Small intestine (tissue), 7 donors: Measurements from ENCODE around the gene ZFC3H1. TPM values are rescaled to one million over a fixed set of nuclear protein-coding genes. Genes with fewer than 3 reads are reported as not detected.
"Not testable (repeated sequence)": the region's sequence is repeated elsewhere in the genome, so short reads cannot be mapped to it uniquely, and the experiment has no call there.

ENCODE experiments used
- DNase-seq, 2 donors: peaks; one replicate each; pipeline versions ENCODE4 v3.0.0 to v3.0.0-alpha.2; 2013
- FAIRE-seq: peaks from 2 replicates; lab custom pipeline; 2012; peaks lifted over from hg19 to GRCh38; lab: Jason Lieb, UNC
- H3K27ac ChIP-seq, 3 donors: one replicate each; pipeline ENCODE4 v1.5.1; 2013; ENCODE audit warnings: low read length in 2 of 3, mild to moderate bottlenecking in 2 of 3, control low read depth in 1 of 3, inconsistent platforms in 1 of 3, low read depth in 1 of 3, moderate library complexity in 1 of 3
- H3K27me3 ChIP-seq, 3 donors: one replicate each; pipeline ENCODE4 v1.6.1; 2013; ENCODE audit warnings: low read length in 3 of 3, inconsistent platforms in 1 of 3; ENCODE audit not compliant: control insufficient read depth in 3 of 3, insufficient read depth in 3 of 3
- H3K36me3 ChIP-seq, 3 donors: one replicate each; pipeline ENCODE4 v1.6.1; 2013; ENCODE audit warnings: low read length in 3 of 3, inconsistent platforms in 1 of 3, low read depth in 1 of 3, mild to moderate bottlenecking in 1 of 3, moderate library complexity in 1 of 3; ENCODE audit not compliant: control insufficient read depth in 3 of 3, insufficient read depth in 2 of 3
- H3K4me1 ChIP-seq, 3 donors: one replicate each; pipeline ENCODE4 v1.6.1; 2013; ENCODE audit warnings: low read length in 2 of 3, inconsistent platforms in 1 of 3, low read depth in 1 of 3, mild to moderate bottlenecking in 1 of 3, moderate library complexity in 1 of 3; ENCODE audit not compliant: control insufficient read depth in 3 of 3, insufficient read depth in 2 of 3
- H3K4me3 ChIP-seq, 3 donors: one replicate each; pipeline ENCODE4 v1.5.1; 2013; ENCODE audit warnings: low read length in 3 of 3, control low read depth in 1 of 3, inconsistent platforms in 1 of 3, low read depth in 1 of 3, mild to moderate bottlenecking in 1 of 3, moderate library complexity in 1 of 3
- H3K9me3 ChIP-seq, 2 donors: one replicate each; pipeline ENCODE4 v1.6.1; 2013; ENCODE audit warnings: low read depth in 1 of 2, low read length in 1 of 2; ENCODE audit not compliant: control insufficient read depth in 2 of 2, insufficient read depth in 1 of 2
- WGBS, 3 donors: extraction: QIAGEN DNeasy Blood & Tissue Kit; methylation state at CpG; one replicate each; pipeline ENCODE4 v1.1.7; 2013; 5-methylcytosine and 5-hydroxymethylcytosine counted together
- polyA plus RNA-seq, 4 donors: library from polyadenylated mRNA; stranded (reverse) in 3 of 4; unstranded in 1 of 4; fragments of 200-250 nt in 3 of 4; fragments of 120-200 nt in 1 of 4; gene quantifications; one replicate each; pipeline versions ENCODE4 v1.2.1 to v1.2.3, GENCODE V29; 2013
- donor health status: healthy with polysubstance abuse.
- donor health status: control.
- donor health status: control.
- donor health status: Bipolar disorder and iron deficiency.
- donor health status: healthy.

The ZFC3H1 gene
- polyA plus RNA-seq, 4 donors: 10.5 to 74.6 (median 11.3) TPM

- WGBS, 3 donors: 19 to 63% (median 36%) methylated on average over 1 of the region's 1 CpG
- Histone ChIP-seq H3K27ac (no peak overlapping the region), H3K9me3 (no peaks in the 10 kb centered on the region), H3K27me3 (no peaks in the 10 kb centered on the region), H3K4me3 (no peak overlapping the region), H3K36me3 (peaks cover 0 to 9% (median 6%) of the 10 kb centered on the region in 3 donors), H3K4me1 (peaks cover 3 to 18% (median 7%) of the 10 kb centered on the region in 3 donors)
- FAIRE-seq: no peak
- DNase-seq: peak; percentile 24 to 83
Observed at GRCh38 chr12:71695782-71696181, 32.1 kb upstream of the ZFC3H1 start.

GRCh38 chr12:71694099-71694820 is 30.6 kb upstream of the ZFC3H1 start:
- FAIRE-seq: peak; percentile 65
- Histone ChIP-seq H3K27ac (peak overlapping the region; percentile 39 to 96 (median 91)), H3K4me1 (peaks cover 3 to 18% (median 7%) of the 10 kb centered on the region in 3 donors), H3K27me3 (no peaks in the 10 kb centered on the region), H3K9me3 (no peaks in the 10 kb centered on the region), H3K4me3 (no peak overlapping the region), H3K36me3 (peaks cover 0 to 3% (median 3%) of the 10 kb centered on the region in 3 donors)
- WGBS, 3 donors: 65 to 91% (median 67%) methylated on average over 1 of the region's 1 CpG
- DNase-seq: peak; percentile 68 to 94

GRCh38 chr12:71693651-71694050 is 30.0 kb upstream of the ZFC3H1 start:
- H3K27ac ChIP-seq: peak overlapping the region; percentile 39 to 96 (median 91)
- not testable (repeated sequence) for H3K36me3 ChIP-seq, H3K27me3 ChIP-seq, FAIRE-seq, DNase-seq, H3K4me3 ChIP-seq, H3K9me3 ChIP-seq
- WGBS, 3 donors: 37 to 62% (median 51%) methylated on average over 5 of the region's 5 CpGs
- H3K4me1 ChIP-seq: peaks cover 3 to 18% (median 7%) of the 10 kb centered on the region in 3 donors

GRCh38 chr12:71693126-71693525 is 29.5 kb upstream of the ZFC3H1 start:
- peaks cover 0 to 3% (median 0%) of the 10 kb centered on the region in 3 donors for H3K36me3 ChIP-seq
- DNase-seq (no peak), FAIRE-seq (no peak)
- peak overlapping the region in 2 of 3 donors; percentile 36 to 68 for H3K27ac ChIP-seq
- no peaks in the 10 kb centered on the region for H3K27me3 ChIP-seq
- no peaks in the 10 kb centered on the region for H3K9me3 ChIP-seq
- H3K4me1 ChIP-seq: peaks cover 5 to 18% (median 7%) of the 10 kb centered on the region in 3 donors
- no peak overlapping the region for H3K4me3 ChIP-seq
- 72 to 85% (median 81%) methylated on average over 7 of the region's 7 CpGs for WGBS, 3 donors

- Histone ChIP-seq H3K4me3 (no peak overlapping the region), H3K27me3 (no peaks in the 10 kb centered on the region), H3K36me3 (no peaks in the 10 kb centered on the region), H3K4me1 (peaks cover 5 to 22% (median 7%) of the 10 kb centered on the region in 3 donors), H3K27ac (peak overlapping the region in 1 of 3 donors; percentile 68), H3K9me3 (no peaks in the 10 kb centered on the region)
- 12 to 60% (median 27%) methylated on average over 4 of the region's 4 CpGs for WGBS, 3 donors
- DNase-seq (peak; percentile 10 to 58), FAIRE-seq (no peak)
Observed at GRCh38 chr12:71691504-71692129, 28.0 kb upstream of the ZFC3H1 start.

- Histone ChIP-seq H3K27me3 (no peaks in the 10 kb centered on the region), H3K27ac (peak overlapping the region in 2 of 3 donors; percentile 11 to 27), H3K4me3 (peak overlapping the region in 1 of 3 donors; percentile 15), H3K4me1 (peaks cover 2 to 15% (median 5%) of the 10 kb centered on the region in 3 donors), H3K36me3 (no peaks in the 10 kb centered on the region), H3K9me3 (no peaks in the 10 kb centered on the region)
- 13 to 53% (median 41%) methylated on average over 5 of the region's 5 CpGs for WGBS, 3 donors
- DNase-seq (no peak), FAIRE-seq (no peak)
Observed at GRCh38 chr12:71688961-71689570, 25.4 kb upstream of the ZFC3H1 start.

GRCh38 chr12:71687172-71687571 is 23.5 kb upstream of the ZFC3H1 start:
- FAIRE-seq, H3K9me3 ChIP-seq, H3K4me1 ChIP-seq, H3K36me3 ChIP-seq, H3K27me3 ChIP-seq: not testable (repeated sequence)
- WGBS, 3 donors: 9 to 50% (median 36%) methylated on average over 11 of the region's 11 CpGs
- Histone ChIP-seq H3K27ac (peak overlapping the region in 2 of 3 donors; percentile 48 to 67), H3K4me3 (peak overlapping the region in 2 of 3 donors; percentile 77 to 85)
- DNase-seq: peak in 1 of 2 donors; percentile 7

GRCh38 chr12:71686658-71687025 is 23.0 kb upstream of the ZFC3H1 start:
- Histone ChIP-seq H3K27me3 (no peaks in the 10 kb centered on the region), H3K36me3 (no peaks in the 10 kb centered on the region), H3K27ac (peak overlapping the region; percentile 83 to 97 (median 88)), H3K4me1 (peaks cover 0 to 6% (median 1%) of the 10 kb centered on the region in 3 donors), H3K4me3 (peak overlapping the region; percentile 53 to 85 (median 77)), H3K9me3 (no peaks in the 10 kb centered on the region)
- FAIRE-seq: no peak
- DNase-seq: peak in 1 of 2 donors; percentile 42
- 0 to 8% (median 8%) methylated on average over 3 of the region's 3 CpGs for WGBS, 3 donors
